ENCODE measurements around the gene CNTNAP2.

DNA sequence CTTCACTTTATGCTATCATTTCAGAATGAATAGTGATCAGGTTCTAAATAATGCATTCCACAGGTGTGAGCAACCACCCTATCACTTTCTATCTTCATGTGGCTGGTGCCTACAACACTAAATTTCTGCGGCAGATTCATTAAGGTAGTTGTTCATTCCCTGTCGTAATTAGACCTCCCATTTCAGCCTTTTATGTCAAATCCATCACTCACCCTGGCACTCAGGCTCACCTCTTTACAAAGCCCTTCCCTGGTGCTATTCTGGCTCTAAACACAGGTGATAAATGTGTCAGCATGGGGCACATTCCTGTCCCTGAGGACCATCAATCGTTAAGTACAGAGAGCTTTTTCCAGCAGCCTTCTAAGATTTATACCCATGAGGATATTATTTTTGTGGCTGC is 2173.9 kb downstream of the CNTNAP2 start:
- TF ChIP-seq, protein P1, sequence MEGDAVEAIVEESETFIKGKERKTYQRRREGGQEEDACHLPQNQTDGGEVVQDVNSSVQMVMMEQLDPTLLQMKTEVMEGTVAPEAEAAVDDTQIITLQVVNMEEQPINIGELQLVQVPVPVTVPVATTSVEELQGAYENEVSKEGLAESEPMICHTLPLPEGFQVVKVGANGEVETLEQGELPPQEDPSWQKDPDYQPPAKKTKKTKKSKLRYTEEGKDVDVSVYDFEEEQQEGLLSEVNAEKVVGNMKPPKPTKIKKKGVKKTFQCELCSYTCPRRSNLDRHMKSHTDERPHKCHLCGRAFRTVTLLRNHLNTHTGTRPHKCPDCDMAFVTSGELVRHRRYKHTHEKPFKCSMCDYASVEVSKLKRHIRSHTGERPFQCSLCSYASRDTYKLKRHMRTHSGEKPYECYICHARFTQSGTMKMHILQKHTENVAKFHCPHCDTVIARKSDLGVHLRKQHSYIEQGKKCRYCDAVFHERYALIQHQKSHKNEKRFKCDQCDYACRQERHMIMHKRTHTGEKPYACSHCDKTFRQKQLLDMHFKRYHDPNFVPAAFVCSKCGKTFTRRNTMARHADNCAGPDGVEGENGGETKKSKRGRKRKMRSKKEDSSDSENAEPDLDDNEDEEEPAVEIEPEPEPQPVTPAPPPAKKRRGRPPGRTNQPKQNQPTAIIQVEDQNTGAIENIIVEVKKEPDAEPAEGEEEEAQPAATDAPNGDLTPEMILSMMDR (IDR thresholded peaks at IDR 0.05), result no peak
- TF ChIP-seq POLR2A (IDR thresholded peaks at IDR 0.05), result no peak

All from heart left ventricle (tissue), 13 donors.